Measurements from ENCODE around the gene URM1.
"Not testable (repeated sequence)": the region's sequence is repeated elsewhere in the genome, so short reads cannot be mapped to it uniquely, and the experiment has no call there.

The URM1 gene

DNA sequence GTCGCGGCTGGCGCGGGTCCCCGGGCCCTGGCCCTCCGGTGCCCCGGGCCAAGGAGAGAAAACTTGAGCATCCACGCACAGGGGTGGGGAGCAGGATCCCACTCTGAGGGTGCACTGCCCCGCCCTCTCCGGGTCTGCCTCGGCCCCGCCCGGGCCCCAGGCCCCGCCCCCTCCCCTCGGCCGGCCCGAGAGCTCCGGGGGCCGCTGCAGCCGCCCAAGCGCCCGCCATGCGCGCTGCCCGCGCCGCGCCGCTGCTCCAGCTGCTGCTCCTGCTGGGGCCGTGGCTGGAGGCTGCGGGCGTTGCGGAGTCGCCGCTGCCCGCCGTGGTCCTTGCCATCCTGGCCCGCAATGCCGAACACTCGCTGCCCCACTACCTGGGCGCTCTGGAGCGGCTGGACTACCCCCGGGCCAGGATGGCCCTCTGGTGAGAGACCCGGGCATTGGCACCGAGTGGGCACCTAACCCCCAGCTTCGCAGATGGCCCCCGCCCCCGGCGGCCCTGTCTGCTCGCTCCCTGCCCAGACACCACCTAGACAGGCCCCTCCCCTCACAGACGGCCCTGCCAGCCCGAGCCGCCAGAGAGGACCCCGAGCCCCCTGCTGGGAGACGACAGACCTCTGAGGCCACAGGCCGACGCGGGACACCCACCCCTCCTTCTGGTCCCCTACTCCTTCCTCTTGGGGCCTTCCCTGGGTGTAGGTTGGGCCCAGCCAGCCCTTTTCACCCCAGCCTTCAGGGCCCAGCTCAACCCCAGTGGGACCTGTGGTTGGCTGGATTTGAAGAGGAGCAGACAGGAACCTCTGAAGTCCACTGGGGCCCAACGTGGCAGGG, 49.7 kb downstream of the URM1 start, which contains the start of gene CERCAM:
CERCAM (plus strand) TSS at position 207 of the 831 bp plus-strand sequence; CDS start at position 228, 21 bp downstream.
- DNase-seq (ENCODE audit: low read depth, low spot score) = no peak
- Histone ChIP-seq H3K9me3 (ENCODE audit: low read depth, low read length) (no peaks in the 10 kb centered on the region), H3K4me3 (peak within 1 kb of the TSS; percentile 76), H3K36me3 (ENCODE audit: insufficient read depth, low read length) (no peaks in the 10 kb centered on the region), H3K9ac (ENCODE audit: insufficient read length) (no peak within 1 kb of the TSS), H3K27ac (0 out of 2 replicates have a peak within 1 kb of the TSS, but pooled peaks have one; percentile 60)
- TF ChIP-seq EZH2 (IDR thresholded peaks at IDR 0.05) = no peak
- no peak for TF ChIP-seq FOXP2 (optimal IDR thresholded peaks at IDR 0.05; ENCODE audit: control extremely low read depth, extremely low read length, insufficient read depth)

DNA sequence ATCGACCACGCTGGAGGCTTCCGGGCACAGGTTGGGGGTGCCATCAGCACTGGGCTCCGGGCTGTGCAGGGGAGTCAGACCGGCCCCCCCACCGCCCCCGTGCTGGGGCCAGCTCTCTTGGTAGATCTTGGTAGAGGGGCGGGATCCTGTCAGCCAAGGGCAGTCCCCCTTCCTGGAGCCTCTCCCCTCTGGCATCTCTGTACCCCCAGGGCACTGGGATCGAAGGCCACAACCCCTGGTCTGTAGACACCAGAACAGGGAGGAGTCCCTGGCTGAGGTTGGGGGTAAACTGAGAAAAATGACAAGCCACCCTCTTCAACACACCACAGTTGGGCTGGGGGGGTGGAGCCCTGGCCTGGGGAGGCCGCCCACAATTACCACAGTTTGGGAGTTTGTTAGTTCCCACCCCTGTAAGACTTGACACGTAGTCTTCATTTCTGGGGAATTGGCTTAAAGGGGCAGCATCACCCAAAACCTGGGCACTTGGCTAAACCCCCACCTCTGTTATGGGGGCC, 50.4 kb downstream of the URM1 start:
- Histone ChIP-seq H3K4me3 (no peak overlapping the region), H3K36me3 (ENCODE audit: insufficient read depth, low read length) (no peaks in the 10 kb centered on the region), H3K9ac (ENCODE audit: insufficient read length) (no peak overlapping the region), H3K9me3 (ENCODE audit: low read depth, low read length) (no peaks in the 10 kb centered on the region), H3K27ac (no peak overlapping the region)
- no peak for TF ChIP-seq EZH2 (IDR thresholded peaks at IDR 0.05)
- no peak for TF ChIP-seq FOXP2 (optimal IDR thresholded peaks at IDR 0.05; ENCODE audit: control extremely low read depth, extremely low read length, insufficient read depth)
- TF ChIP-seq POLR2AphosphoS5 (IDR thresholded peaks at IDR 0.05; ENCODE audit: borderline replicate concordance, low read depth, low read length) = no peak
- DNase-seq (ENCODE audit: low read depth, low spot score) = no peak

DNA sequence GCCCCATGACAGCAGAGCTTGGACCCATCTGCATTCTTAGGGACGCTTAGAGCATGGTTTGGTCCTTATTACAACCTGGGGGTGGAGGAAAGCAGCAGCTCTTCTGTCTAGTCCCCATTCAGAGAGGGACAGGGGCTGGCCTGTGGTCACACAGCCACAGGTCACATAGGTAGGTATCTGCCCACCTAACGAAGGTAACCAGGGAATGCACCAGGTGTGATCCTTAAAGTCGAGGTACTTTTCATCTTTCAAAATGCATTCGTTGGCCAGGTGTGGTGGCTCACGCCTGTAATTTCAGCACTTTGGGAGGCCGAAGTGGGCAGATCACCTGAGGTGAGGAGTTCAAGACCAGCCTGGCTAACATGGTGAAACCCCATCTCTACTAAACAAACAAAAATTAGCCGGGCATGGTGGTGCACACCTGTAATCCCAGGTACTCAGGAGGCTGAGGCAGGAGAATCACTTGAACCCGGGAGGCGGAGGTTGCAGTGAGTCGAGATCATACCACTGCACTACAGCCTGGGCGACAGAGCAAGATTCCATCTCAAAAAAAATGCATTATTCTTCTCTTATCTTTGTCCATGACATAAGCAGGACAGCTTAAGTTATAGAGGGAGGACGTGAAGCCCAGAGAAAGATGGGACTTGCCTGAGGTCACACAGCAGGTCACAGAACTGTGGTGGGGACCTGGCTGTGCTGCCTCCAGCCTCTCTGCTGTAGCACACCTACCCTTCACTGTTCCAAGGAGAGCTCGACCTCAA, 51.0 kb downstream of the URM1 start:
- not testable (repeated sequence) for H3K36me3 ChIP-seq (ENCODE audit: insufficient read depth, low read length); DNase-seq (ENCODE audit: low read depth, low spot score); H3K9me3 ChIP-seq (ENCODE audit: low read depth, low read length); H3K9ac ChIP-seq (ENCODE audit: insufficient read length); H3K27ac ChIP-seq; H3K4me3 ChIP-seq

DNA sequence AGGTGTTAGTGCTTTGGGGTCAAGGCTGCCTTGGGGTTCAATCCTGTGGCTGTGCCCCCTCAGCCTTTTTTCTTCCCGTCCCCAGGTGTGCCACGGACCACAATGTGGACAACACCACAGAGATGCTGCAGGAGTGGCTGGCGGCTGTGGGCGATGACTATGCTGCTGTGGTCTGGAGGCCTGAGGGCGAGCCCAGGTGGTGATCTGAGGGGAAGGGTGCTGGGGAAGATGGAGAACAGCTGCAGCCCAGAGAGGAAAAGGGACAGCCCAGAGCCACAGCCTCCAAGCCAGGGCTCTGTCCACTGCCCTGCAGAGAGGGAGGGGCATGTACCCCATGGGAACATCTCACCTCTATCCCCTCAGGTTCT, 51.6 kb downstream of the URM1 start:
- no peak for DNase-seq (ENCODE audit: low read depth, low spot score)
- H3K9ac ChIP-seq (ENCODE audit: insufficient read length) = no peak overlapping the region
- no peak for TF ChIP-seq EZH2 (IDR thresholded peaks at IDR 0.05)
- no peak for TF ChIP-seq FOXP2 (optimal IDR thresholded peaks at IDR 0.05; ENCODE audit: control extremely low read depth, extremely low read length, insufficient read depth)
- H3K27ac ChIP-seq = no peak overlapping the region
- H3K9me3 ChIP-seq (ENCODE audit: low read depth, low read length) = no peaks in the 10 kb centered on the region
- H3K4me3 ChIP-seq = no peak overlapping the region
- no peaks in the 10 kb centered on the region for H3K36me3 ChIP-seq (ENCODE audit: insufficient read depth, low read length)

DNA sequence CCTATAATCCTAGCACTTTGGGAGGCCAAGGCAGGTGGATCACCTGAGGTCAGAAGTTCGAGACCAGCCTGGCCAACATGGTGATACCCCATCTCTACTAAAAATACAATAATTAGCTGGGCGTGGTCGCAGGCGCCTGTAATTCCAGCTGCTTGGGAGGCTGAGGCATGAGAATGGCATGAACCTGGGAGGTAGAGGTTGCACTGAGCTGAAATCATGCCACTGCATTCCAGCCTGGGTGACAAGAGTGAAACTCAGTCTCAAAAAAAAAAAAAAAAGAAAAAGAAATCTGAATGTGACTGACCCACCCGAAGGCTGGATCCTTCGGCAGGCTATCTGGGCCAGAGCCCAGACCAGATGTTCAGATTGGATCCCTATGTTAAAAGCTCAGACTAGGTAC, 52.2 kb downstream of the URM1 start:
- not testable (repeated sequence) for H3K9ac ChIP-seq (ENCODE audit: insufficient read length); H3K9me3 ChIP-seq (ENCODE audit: low read depth, low read length); DNase-seq (ENCODE audit: low read depth, low spot score); H3K36me3 ChIP-seq (ENCODE audit: insufficient read depth, low read length); H3K27ac ChIP-seq; H3K4me3 ChIP-seq

DNA sequence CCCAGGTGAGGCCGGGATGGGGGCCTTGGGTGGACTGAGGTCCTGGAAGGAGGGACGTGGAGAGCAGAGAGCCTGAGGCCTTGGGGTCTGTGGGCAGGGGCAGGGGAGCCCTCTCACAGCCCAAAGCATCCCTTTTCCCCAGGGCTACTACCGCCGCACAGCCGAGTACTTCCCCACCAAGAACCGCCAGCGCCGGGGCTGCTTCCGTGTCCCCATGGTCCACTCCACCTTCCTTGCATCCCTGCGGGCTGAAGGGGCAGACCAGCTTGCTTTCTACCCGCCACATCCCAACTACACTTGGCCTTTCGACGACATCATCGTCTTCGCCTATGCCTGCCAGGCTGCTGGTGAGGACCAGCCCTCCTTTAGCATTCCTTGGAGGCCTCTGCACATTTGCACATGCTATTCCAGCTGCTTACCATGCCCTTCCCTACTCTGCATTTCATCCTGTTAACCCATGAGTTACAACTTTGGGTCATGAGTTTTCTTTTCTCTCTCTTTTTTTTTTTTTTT, 53.1 kb downstream of the URM1 start:
- TF ChIP-seq FOXP2 (optimal IDR thresholded peaks at IDR 0.05; ENCODE audit: control extremely low read depth, extremely low read length, insufficient read depth) = no peak
- TF ChIP-seq POLR2AphosphoS5 (IDR thresholded peaks at IDR 0.05; ENCODE audit: borderline replicate concordance, low read depth, low read length) = no peak
- TF ChIP-seq EZH2 (IDR thresholded peaks at IDR 0.05) = no peak
- DNase-seq (ENCODE audit: low read depth, low spot score) = no peak
- H3K27ac ChIP-seq = no peak overlapping the region
- H3K4me3 ChIP-seq = no peak overlapping the region
- H3K36me3 ChIP-seq (ENCODE audit: insufficient read depth, low read length) = no peaks in the 10 kb centered on the region
- H3K9me3 ChIP-seq (ENCODE audit: low read depth, low read length) = no peaks in the 10 kb centered on the region
- H3K9ac ChIP-seq (ENCODE audit: insufficient read length) = no peak overlapping the region

DNA sequence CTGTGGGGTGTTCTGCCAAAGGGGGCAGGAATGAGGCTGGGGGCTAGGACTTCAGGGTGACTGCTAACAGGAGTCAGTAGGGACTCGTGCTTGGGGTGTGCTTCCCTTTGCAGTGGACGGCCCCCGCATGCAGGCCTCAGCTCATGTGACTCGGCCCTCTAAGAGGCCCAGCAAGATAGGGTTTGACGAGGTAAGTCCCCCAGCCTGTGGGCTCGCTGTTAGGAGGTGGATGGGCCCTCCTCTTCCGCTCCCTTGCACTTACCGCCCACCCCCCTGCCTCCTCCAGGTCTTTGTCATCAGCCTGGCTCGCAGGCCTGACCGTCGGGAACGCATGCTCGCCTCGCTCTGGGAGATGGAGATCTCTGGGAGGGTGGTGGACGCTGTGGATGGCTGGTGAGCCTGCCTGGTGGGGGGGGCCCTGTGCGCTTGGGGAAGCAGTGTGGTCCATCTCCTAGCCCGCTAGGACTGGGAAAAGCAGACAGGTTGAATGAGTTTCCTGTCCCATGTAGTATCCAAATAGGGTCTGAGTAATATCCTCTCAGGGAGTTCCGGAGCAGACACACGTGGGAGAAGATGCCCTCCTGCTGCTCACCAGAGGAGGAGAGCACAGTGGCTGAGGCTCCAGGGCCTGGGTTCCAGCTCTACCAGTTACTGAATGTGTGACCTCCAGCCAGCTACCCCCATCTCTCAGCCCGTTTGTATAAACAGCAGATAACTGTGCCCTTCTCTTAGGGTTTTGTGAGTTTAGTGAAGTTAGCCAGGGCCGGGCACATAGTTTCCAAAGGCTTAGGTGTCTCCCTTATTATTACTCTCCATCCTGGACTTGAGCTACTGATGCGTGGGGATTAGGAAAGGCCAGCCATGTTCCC, 57.7 kb downstream of the URM1 start:
- DNase-seq (ENCODE audit: low read depth, low spot score) = no peak
- no peaks in the 10 kb centered on the region for H3K36me3 ChIP-seq (ENCODE audit: insufficient read depth, low read length)
- H3K4me3 ChIP-seq = no peak overlapping the region
- no peak overlapping the region for H3K9ac ChIP-seq (ENCODE audit: insufficient read length)
- no peaks in the 10 kb centered on the region for H3K9me3 ChIP-seq (ENCODE audit: low read depth, low read length)
- H3K27ac ChIP-seq = no peak overlapping the region
- TF ChIP-seq FOXP2 (optimal IDR thresholded peaks at IDR 0.05; ENCODE audit: control extremely low read depth, extremely low read length, insufficient read depth) (no peak), EZH2 (IDR thresholded peaks at IDR 0.05) (no peak), POLR2AphosphoS5 (IDR thresholded peaks at IDR 0.05; ENCODE audit: borderline replicate concordance, low read depth, low read length) (no peak)

DNA sequence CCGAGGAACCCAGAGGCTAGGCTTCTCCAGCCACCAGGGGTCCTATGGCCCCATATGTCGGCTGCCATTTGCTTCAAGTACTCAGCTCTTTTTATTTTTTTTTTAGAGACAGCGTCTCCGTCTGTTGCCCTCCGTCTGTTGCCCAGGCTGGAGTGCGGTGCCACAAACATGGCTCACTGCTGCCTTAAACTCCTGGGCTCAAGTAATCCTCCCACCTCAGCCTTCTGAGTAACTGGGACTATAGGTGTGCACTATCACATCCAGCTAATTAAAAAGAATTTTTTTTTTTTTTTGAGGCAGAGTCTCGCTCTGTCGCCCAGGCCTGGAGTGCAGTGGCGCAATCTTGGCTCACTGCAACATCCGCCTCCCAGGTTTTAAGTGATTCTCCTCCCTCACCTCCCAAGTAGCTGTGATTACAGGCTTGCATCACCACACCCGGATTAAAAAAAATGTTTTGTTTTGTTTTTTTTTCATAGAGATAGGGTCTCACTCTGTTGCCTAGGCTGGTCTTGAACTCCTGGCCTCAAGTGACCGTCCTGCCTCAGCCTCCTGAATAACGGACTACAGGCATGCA, 58.4 kb downstream of the URM1 start:
- DNase-seq (ENCODE audit: low read depth, low spot score) = no peak
- Histone ChIP-seq H3K9me3 (ENCODE audit: low read depth, low read length) (no peaks in the 10 kb centered on the region), H3K9ac (ENCODE audit: insufficient read length) (no peak overlapping the region), H3K27ac (no peak overlapping the region), H3K36me3 (ENCODE audit: insufficient read depth, low read length) (no peaks in the 10 kb centered on the region), H3K4me3 (no peak overlapping the region)
- no peak for TF ChIP-seq EZH2 (IDR thresholded peaks at IDR 0.05)
- no peak for TF ChIP-seq POLR2AphosphoS5 (IDR thresholded peaks at IDR 0.05; ENCODE audit: borderline replicate concordance, low read depth, low read length)
- no peak for TF ChIP-seq FOXP2 (optimal IDR thresholded peaks at IDR 0.05; ENCODE audit: control extremely low read depth, extremely low read length, insufficient read depth)

Data from SK-N-MC (cell line).